Stimulated activated naive CD8-positive, alpha-beta T cell treated with anti-CD3 and anti-CD28 coated beads, Interleukin-15, Interleukin-2, amounts not matched to agents 100 U/mL and 50 U/mL, for 24 hours (primary cell): ENCODE results near the gene BBS5.
"Not testable (repeated sequence)": the region's sequence is repeated elsewhere in the genome, so short reads cannot be mapped to it uniquely, and the experiment has no call there.

Experiments
- ATAC-seq: fragments of 150-1000 bp; cut with Tn5 transposase; one replicate; pipeline ENCODE4 v1.10.0; 2021
- DNase-seq: peaks from one replicate; pipeline ENCODE4 v3.0.0; 2021

BBS5 gene

DNA sequence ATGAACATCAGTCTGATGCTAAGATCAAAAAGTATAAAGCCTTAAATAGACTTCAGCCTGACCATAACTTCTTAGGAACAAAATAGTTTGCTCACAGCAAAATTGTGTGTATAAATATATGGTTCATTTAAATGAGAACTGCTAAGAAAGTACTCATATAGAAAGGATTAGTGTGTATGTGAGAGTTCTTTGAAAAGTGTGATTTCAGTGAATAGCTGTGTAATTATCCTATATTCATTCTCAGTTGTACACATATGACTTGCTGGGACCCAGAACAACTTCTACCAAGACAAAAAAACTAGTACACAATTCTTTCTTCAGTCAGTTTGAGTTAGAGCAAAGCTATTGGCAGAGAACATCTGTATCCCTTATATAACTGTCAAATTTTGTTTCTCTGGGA is 7.2 kb downstream of the BBS5 start:
- no peak for ATAC-seq

DNA sequence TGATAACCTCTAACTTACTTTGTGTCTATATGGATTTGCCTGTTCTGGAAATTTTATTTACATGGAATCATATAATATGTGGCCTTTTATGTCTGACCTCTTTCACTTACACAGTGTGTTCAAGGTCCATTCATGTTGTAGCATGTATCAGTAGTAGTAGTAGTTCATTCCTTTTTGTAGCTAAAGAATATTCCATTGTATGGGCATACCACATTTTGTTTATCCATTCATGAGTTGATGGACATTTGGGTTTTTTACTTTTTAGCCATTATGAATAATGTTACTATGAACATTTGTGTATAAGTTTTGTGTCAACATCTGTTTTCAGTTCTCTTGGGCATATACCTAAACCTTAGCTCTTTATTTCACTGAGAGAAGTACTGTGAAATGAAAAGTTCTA is 11.5 kb downstream of the BBS5 start:
- ATAC-seq (no peak), DNase-seq (no peak)

More for the DNA sequence above, 7.2 kb downstream of the BBS5 start:
- DNase-seq, result no peak

DNA sequence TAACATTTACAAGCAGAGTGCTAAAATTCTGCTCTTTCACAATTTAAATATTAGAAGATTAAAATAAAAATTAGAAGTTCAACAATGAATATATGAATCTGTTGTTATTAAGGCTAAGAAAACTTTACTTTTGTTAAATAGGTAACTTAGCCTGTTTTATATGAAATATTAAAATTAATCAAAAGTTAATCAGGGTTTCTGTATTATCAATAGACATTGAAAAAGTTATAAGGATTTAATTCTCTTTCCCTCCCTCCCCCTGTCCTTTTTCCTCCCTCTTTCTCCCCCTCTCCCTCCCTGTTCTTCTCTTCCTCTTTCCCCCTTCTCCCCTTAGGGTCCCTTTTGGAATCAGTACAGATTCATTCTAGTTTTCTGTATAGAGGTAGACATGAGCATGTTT is 12.1 kb downstream of the BBS5 start:
- DNase-seq, result no peak
- ATAC-seq, result no peak

GRCh38 chr2:169493360-169493759 is 14.1 kb downstream of the BBS5 start:
- DNase-seq (no peak), ATAC-seq (no peak)

- ATAC-seq, result no peak
- DNase-seq, result no peak
Measured at GRCh38 chr2:169495310-169495928, 16.1 kb downstream of the BBS5 start.

DNA sequence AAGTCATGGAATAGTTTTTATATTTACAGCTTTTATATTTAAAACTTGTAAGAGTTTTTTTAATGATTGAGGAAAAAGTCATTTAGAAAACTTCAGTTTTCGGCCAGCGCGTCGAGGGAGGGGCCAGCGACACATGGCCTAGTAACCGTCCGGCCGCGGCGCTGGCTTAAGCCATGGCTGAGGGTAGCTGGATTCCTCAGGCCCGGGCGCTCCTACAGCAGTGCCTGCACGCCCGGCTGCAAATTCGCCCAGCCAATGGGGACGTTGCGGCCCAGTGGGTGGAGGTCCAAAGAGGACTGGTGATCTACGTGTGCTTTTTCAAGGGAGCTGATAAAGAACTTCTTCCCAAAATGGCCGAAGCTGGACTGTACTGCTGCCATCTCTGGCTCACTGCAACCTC is 25.4 kb downstream of the BBS5 start:
- no peak for DNase-seq
- no peak for ATAC-seq

DNA sequence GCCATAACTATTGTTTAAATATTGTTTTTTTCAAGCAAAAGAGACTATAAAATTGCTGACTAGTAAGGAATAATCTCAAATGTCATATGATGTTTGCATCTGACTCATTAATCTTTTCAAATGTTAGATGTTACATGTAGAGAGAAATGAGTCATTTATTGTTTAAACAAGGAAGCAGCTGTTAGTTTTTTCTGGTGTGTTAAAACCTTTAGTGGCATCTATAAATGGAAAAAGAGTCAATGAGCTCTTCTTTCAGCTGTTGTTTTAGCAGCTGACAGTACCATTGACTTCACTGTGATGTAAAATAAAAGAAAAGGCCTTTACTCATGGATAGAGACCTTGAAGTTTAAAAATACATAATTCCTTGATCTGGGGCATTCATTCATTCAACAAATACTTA is 28.4 kb downstream of the BBS5 start:
- ATAC-seq (no peak), DNase-seq (no peak)

DNA sequence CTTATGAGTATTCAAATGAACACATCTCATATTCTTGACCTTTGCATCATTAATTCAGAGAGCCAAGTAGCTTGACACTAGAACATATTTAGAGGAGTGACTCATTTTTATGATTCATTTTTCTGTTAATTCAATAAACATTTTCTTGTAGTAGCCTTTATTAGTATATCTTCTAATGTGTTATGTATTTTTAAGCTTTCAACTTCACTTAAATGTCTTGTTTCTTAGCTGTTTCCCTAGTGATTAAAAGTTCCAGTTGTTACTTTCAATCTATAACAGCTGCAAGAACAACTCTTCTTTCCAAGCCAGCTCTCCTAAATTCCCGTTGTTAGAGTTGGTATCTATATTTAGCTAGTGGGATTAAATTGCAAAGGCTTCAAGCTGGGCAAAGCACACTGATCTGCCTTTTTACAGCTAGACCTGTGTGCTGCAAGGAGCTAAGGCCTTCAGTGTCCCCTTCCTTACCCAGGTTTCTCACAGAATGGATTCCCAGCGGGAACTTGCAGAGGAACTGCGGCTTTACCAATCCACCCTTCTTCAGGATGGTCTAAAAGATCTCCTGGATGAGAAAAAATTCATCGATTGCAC is 30.1 kb downstream of the BBS5 start, which contains the start of gene KLHL41:
TSS of gene KLHL41 (plus strand) at position 405 of the 588 bp plus-strand sequence. CDS start at position 482, 77 bp downstream.
- ATAC-seq (no peak), DNase-seq (no peak)

- no peak for ATAC-seq
Measured at GRCh38 chr2:169509955-169510354, 30.7 kb downstream of the BBS5 start.

DNA sequence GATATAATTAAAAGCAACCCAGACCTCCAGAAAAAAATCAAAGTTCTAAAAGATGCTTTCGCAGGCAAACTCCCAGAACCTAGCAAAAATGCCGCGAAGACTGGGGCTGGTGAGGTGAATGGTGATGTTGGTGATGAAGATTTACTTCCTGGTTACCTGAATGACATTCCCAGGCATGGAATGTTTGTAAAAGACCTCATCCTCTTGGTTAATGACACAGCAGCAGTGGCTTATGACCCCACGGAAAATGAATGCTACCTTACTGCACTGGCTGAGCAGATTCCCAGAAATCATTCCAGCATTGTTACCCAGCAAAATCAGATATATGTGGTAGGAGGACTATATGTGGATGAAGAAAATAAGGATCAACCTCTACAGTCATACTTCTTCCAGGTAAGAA is 31.2 kb downstream of the BBS5 start:
- no peak for DNase-seq
- ATAC-seq, result no peak

More at GRCh38 chr2:169509955-169510354, 30.7 kb downstream of the BBS5 start:
- no peak for DNase-seq

DNA sequence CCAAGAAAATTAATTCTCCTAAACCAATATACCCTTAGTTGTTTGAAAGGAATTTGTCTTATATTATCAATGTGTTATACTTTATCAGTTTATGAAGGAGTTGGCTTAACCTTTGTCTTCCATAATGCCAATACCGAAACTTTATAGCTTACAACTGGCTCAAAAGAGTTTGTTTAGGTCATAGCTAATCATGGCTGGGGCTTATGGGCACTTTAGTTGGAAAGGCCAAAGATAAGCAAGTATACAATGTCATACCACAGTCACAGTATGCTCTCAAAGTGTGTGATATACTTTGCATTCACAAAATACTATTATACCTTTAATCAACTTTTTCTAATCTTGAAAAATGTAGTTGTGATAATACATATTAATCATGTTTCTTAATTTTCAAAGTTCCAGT is 32.5 kb downstream of the BBS5 start:
- DNase-seq (no peak), ATAC-seq (no peak)

DNA sequence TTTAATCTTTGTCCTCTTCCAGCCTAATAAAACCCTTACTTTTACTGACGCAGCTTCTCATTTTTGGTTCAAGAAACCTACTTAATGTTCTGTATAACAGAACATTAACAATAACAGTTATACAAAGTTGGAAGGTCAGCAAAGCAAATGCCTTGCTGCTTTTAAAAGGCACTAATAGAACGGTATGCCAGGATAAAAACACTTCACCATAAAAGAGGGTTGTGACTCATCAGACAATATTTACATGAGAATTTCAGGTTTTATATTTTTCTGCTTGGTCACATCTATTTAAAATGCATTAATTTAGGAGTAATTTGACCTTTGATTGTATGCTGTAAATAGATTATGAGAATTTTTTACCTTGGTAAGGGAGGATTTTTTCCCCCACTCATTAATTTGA is 33.2 kb downstream of the BBS5 start:
- no peak for DNase-seq
- ATAC-seq, result no peak

- ATAC-seq, result no peak
Measured at GRCh38 chr2:169513094-169513493, 33.8 kb downstream of the BBS5 start.

DNA sequence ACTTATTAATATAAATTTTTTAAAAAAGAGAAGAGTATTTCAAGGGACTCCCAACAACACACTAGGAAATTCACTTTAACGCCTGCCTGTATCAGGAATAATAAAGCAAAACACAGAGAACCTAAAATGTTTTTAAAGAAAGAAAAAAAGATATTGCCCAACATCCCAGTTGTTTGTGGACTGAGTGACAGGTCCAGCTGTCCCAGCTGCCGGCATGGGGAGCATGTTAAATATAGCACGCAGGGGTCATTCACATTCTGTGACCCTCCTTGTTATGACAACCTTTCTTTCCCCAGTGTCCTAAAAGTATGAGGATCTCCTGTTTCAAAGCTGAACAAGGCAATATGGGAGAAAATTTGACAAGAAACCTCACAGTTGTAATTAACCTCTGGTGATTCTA is 34.6 kb downstream of the BBS5 start:
- DNase-seq (no peak), ATAC-seq (no peak)

More at GRCh38 chr2:169513094-169513493, 33.8 kb downstream of the BBS5 start:
- DNase-seq, result no peak

DNA sequence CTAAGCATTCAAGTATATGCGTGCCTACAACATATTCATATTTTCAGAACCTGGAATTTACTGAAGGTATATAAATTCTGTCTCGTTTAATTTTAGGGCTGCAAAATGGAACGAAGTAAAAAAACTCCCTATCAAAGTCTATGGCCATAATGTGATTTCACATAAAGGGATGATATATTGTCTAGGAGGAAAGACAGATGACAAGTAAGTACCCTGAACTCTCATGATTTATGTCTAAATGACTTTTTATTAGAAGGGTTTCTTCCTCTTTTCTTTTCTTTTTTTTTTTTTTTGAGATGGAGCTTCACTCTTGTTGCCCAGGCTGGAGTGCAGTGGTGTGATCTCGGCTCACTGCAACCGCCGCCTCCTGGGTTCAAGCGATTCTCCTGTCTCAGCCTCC is 35.5 kb downstream of the BBS5 start:
- not testable (repeated sequence) for DNase-seq, ATAC-seq

DNA sequence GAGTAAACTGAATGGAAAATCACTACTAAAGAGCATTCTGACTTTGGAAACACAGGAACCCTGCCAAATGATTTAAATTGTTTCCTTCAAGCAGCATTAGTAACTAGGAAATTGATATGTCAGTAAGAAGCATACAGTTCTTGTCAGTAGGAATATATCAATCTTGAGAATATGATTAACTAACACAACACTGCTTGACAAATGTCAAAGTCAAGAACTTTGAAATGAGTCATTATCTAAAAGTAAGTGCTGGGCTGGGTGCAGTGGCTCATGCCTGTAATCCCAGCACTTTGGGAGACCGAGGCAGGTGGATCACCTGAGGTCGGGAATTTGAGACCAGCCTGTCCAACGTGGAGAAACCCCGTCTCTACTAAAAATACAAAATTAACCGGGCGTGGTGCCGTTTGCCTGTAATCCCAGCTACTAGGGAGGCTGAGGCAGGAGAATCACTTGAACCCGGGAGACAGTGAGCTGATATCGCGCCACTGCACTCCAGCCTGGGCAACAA is 37.2 kb downstream of the BBS5 start:
- ATAC-seq, DNase-seq: not testable (repeated sequence)

- no peak for ATAC-seq
- no peak for DNase-seq
Measured at GRCh38 chr2:169520896-169521295, 41.6 kb downstream of the BBS5 start.

DNA sequence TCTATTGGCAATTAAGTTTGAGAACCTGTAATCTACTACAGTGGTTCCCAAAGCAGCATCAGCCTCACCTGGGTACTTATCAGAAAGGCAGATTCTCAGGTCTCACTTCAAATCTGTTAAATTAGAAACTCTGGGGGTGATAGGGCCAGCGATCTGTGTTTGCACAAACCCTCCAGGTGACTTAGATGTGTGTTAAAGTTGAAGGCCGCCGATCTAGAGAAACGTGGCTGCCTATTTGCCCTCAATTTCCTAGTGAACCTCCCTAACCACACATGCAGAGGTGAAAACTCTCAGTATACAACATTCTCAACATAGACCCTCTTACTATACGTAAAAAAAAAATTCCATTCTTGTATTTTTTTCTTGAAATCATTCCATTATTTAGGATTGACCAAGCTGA is 44.4 kb downstream of the BBS5 start:
- DNase-seq, result no peak
- no peak for ATAC-seq

GRCh38 chr2:169525434-169525833 is 46.1 kb downstream of the BBS5 start:
- DNase-seq, result no peak
- ATAC-seq, result no peak

- no peak for ATAC-seq
- DNase-seq, result no peak
Measured at GRCh38 chr2:169526451-169526850, 47.2 kb downstream of the BBS5 start.

DNA sequence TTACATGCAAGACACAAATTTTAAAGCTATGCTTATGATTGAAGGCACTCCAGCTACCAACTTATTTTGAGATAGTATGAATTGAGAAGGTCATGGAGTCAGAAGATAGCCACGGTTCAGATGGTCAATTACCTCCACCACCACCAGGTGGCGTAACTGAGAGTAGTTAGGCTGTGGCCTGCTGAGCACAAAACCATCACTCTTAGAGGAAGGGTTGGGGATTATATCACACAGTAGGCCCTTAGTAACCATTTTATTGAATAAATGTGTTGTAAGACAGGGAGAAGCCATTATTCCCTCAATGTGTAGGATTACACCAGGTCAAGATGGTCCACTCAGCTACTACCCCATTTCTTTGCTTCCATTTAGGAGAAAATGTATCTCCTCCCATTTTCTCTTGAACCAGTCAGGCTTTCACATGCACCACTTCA is 49.0 kb downstream of the BBS5 start:
- DNase-seq (peak; percentile 81), ATAC-seq (peak; percentile 63)

GRCh38 chr2:169539460-169539859 is 60.2 kb downstream of the BBS5 start:
- DNase-seq, ATAC-seq: not testable (repeated sequence)

DNA sequence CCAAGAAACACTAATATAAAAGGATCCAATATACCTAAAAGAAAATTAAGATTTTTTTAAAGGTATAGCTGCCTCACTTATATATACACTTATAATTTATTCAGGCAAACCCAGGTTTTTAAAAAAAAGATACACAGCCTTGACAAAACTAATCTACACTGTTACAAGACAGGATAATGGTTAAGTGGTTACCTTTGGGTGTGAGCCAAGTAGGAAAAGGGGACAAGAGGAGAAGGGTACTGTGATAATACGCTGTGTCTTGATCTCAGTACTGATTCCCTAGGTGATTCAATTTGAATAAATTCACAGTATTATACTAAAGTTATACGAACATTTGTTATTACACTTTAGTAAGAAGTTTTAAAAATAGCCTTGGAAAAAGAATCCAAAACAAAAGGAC is 60.9 kb downstream of the BBS5 start:
- ATAC-seq, result no peak
- DNase-seq, result no peak

DNA sequence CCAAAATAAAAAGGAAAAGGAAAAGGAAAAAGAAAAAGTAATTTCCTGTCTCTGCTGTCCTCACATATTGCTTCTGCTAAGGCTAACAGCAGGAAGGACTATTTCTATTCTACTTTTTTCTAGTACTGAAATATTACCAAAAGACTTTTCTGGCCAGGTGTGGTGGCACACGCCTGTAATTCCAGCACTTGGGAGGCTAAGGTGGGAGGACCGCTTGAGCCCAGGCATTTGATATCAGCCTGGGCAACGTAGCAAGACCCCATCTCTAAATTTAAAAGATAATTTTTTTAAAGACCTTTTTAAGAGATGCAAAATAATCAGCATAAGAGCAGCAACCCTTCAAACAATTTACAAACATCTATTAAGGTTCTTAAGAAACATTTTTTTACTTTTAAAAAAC is 63.1 kb downstream of the BBS5 start:
- DNase-seq (no peak), ATAC-seq (no peak)
